ENCODE measurements around the gene MDH2. TPM values are rescaled to one million over a fixed set of nuclear protein-coding genes. Genes with fewer than 3 reads are reported as not detected.
A peak's percentile ranks its signal among the peaks of the same experiment; 100 is the strongest.

The MDH2 gene
- total RNA-seq, 4 donors from 2014 or later, result 52.0 to 179 (median 139) TPM

DNA sequence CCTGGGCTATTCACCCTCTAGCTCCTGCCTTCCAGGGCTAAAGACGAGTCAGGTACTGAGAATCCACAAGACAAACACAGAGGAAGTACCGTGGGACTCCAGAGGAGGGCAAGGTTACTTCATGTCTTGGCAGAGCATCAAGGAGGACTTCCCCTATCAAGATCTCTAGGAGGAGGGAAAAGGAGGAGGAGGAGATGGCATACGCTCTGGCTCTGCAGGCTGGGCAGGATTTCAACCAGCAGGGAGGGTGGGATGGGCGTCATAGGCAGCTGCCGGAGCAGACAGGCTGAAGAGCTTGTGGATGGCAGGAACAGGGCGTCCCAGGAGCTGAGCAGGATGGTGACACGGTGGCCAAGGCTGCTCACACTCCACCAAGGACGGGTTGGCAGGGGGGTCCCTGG, 21.3 kb downstream of the MDH2 start:
- Histone ChIP-seq H3K27ac (no peak overlapping the region), H3K27me3 (no peaks in the 10 kb centered on the region)
- peak in 2 of 3 donors; percentile 17 to 56 for DNase-seq

DNA sequence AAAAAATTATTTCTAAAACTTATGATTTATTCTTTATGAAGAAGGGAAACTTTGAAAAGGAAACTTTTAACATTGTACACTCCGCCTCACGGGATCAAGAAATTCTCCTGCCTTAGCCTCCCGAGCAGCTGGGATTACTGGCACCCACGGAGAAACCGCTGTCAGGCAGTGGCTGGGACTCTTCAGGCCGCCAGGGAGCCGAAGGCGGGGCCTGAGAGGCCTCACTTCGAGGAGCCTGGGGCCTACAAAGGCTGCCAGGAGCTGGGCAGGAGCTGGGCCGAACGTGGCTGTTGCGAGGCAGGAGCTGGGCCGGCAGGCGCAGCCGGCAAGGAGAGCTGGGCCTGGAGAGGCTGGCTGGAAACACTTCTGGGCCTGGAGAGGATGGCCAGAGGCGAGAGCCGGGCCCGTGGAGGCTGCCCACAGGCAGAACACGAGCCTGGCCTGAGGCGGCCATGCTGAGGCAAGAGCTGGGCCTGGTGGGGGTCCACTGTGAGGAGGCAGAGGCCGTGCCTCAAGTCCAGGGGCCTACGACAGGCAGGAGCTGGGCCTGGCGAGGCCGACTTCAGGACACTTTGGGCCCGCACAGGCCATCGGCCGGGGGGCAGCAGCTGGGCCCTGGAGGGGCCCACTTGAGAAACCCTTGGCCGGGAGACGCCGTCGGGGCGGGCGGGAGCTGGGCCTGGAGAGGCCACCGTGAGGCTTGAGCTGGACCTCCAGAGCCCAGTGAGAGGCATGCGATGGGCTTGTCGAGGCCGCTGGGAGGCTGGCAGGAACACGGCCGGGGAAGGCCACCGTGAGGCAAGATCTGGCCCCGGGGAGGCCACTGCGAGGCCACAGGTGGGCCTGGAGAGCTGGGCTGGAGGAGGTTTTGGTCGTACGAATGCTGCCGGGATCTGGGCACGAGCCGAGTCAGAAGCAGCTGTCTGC, 23.7 kb downstream of the MDH2 start:
- peak overlapping the region in 2 of 4 donors; percentile 9 to 75 for H3K27ac ChIP-seq
- H3K9me3 ChIP-seq, result peaks cover 0 to 10% (median 0%) of the 10 kb centered on the region in 4 donors
- TF ChIP-seq CTCF (IDR thresholded peaks at IDR 0.05) (no peak), POLR2A (IDR thresholded peaks at IDR 0.05) (no peak)
- no peak overlapping the region for H3K4me3 ChIP-seq
- H3K27me3 ChIP-seq, result no peaks in the 10 kb centered on the region
- no peak for DNase-seq
- peaks cover 0 to 6% (median 0%) of the 10 kb centered on the region in 3 donors for H3K36me3 ChIP-seq
- H3K4me1 ChIP-seq, result no peaks in the 10 kb centered on the region

More for the DNA sequence above, 21.3 kb downstream of the MDH2 start:
- peak in 3 of 6 experiments; percentile 44 to 50 (median 50) for TF ChIP-seq CTCF (IDR thresholded peaks at IDR 0.05)
- no peak for TF ChIP-seq POLR2A (IDR thresholded peaks at IDR 0.05)
- H3K36me3 ChIP-seq, result peaks cover 0 to 30% (median 0%) of the 10 kb centered on the region in 3 donors
- no peak overlapping the region for H3K4me3 ChIP-seq
- no peaks in the 10 kb centered on the region for H3K4me1 ChIP-seq
- H3K9me3 ChIP-seq, result peaks cover 0 to 7% (median 0%) of the 10 kb centered on the region in 4 donors

DNA sequence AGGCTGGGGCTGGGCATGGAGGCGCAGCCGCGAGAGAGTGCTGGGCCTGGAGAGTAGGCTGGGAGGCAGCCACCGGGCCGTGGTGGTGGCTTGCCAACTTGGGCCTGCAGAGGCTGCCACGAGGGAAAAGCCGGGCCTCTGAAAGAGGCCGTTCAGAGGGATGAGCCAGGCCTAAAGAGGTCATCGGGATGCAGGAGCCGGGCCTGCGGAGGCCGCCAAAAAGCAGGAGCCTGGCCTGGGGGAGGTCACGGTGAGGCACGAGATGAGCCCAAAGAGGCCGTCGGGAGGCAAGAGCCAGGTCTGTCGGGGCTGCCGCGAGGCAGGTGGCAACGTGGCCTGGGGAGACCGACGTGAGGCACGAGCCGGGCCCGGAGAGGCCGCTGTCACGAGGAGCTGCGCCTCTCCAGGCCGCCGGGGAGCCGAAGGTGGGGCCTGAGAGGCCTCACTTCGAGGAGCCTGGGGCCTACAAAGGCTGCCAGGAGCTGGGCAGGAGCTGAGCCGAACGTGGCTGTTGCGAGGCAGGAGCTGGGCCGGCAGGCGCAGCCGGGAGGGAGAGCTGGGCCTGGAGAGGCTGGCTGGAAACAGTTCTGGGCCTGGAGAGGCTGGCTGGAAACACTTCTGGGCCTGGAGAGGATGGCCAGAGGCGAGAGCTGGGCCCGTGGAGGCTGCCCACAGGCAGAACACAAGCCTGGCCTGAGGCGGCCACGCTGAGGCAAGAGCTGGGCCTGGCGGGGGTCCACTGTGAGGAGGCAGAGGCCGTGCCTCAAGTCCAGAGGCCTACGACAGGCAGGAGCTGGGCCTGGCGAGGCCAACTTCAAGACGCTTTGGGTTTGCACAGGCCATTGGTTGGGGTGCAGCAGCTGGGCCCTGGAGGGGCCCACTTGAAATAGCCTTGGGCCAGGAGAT, 24.6 kb downstream of the MDH2 start:
- no peak for DNase-seq
- Histone ChIP-seq H3K4me3 (no peak overlapping the region), H3K27ac (no peak overlapping the region), H3K36me3 (no peaks in the 10 kb centered on the region), H3K4me1 (no peaks in the 10 kb centered on the region), H3K9me3 (peaks cover 0 to 10% (median 0%) of the 10 kb centered on the region in 4 donors), H3K27me3 (no peaks in the 10 kb centered on the region)
- TF ChIP-seq CTCF (IDR thresholded peaks at IDR 0.05), result no peak
- TF ChIP-seq POLR2A (IDR thresholded peaks at IDR 0.05), result no peak

GRCh38 chr7:76073335-76073990, 25.6 kb downstream of the MDH2 start:
- Histone ChIP-seq H3K9me3 (peaks cover 0 to 10% (median 0%) of the 10 kb centered on the region in 4 donors), H3K27me3 (no peaks in the 10 kb centered on the region), H3K4me3 (no peak overlapping the region), H3K36me3 (no peaks in the 10 kb centered on the region), H3K27ac (no peak overlapping the region), H3K4me1 (no peaks in the 10 kb centered on the region)
- DNase-seq, result no peak
- TF ChIP-seq POLR2A (IDR thresholded peaks at IDR 0.05) (no peak), CTCF (IDR thresholded peaks at IDR 0.05) (no peak)
